Activated naive CD4-positive, alpha-beta T cell treated with anti-CD3 and anti-CD28 coated beads for 36 hours (primary cell): Measurements from ENCODE around the gene PLPP2. TPM values are rescaled to one million over a fixed set of nuclear protein-coding genes. Genes with fewer than 3 reads are reported as not detected.

Experiments
- CTCF ChIA-PET: fragments of 350-600 bp; sonication (Branson Sonifier 250); formaldehyde crosslinking; loops from one replicate; lab custom pipeline; 2021; ENCODE audit warnings: antibody characterized with exemption; lab: Charles Lee
- DNase-seq: peaks from one replicate; pipeline ENCODE4 v3.0.0-alpha.2; 2020
- H3K27ac Mint-ChIP-seq: one replicate; pipeline ENCODE4 v1.8.0; 2021; ENCODE audit warnings: mild to moderate bottlenecking, mixed read lengths
- H3K27me3 Mint-ChIP-seq: one replicate; pipeline ENCODE4 v1.8.0; 2021; ENCODE audit warnings: low read depth, mixed read lengths
- H3K36me3 Mint-ChIP-seq: one replicate; pipeline ENCODE4 v1.8.0; 2021; ENCODE audit warnings: low read depth, mixed read lengths
- H3K4me1 Mint-ChIP-seq: one replicate; pipeline ENCODE4 v1.8.0; 2021; ENCODE audit warnings: low read depth, mixed read lengths
- H3K4me3 Mint-ChIP-seq: one replicate; pipeline ENCODE4 v1.8.0; 2021; ENCODE audit warnings: mild to moderate bottlenecking, moderate library complexity, mixed read lengths
- H3K9me3 Mint-ChIP-seq: one replicate; pipeline ENCODE4 v1.8.0; 2021; ENCODE audit warnings: mixed read lengths
- intact Hi-C: fragments of 100-400 bp; cut with micrococcal nuclease; formaldehyde crosslinking; loops from one replicate; pipeline ENCODE4 v1.15.1; 2023
- total RNA-seq, 2 experiments: library from RNA; stranded (reverse); gene quantifications; one replicate each; pipeline ENCODE4 v1.2.3, GENCODE V29; 2021

Gene PLPP2
- total RNA-seq, 2 experiments from 2014 or later: 0.25 to 0.41 TPM

- intact Hi-C loops: no loop called here
- Mint-ChIP-seq H3K27me3 (no peaks in the 10 kb centered on the region), H3K9me3 (peaks cover 14% of the 10 kb centered on the region), H3K27ac (no peak overlapping the region), H3K4me1 (no peaks in the 10 kb centered on the region), H3K36me3 (peaks cover 42% of the 10 kb centered on the region), H3K4me3 (no peak overlapping the region)
- CTCF ChIA-PET: no interaction called here
- no peak for DNase-seq
Observed at GRCh38 chr19:327291-328024, 36.3 kb upstream of the PLPP2 start.

- H3K9me3 Mint-ChIP-seq: peaks cover 14% of the 10 kb centered on the region
- DNase-seq: no peak
- no peaks in the 10 kb centered on the region for H3K27me3 Mint-ChIP-seq
- H3K4me3 Mint-ChIP-seq: no peak overlapping the region
- CTCF ChIA-PET: no interaction called here
- H3K36me3 Mint-ChIP-seq: peaks cover 42% of the 10 kb centered on the region
- intact Hi-C loops: no loop called here
- H3K27ac Mint-ChIP-seq: no peak overlapping the region
- H3K4me1 Mint-ChIP-seq: no peaks in the 10 kb centered on the region
Observed at GRCh38 chr19:326871-327270, 35.7 kb upstream of the PLPP2 start.

- Mint-ChIP-seq H3K27ac (no peak overlapping the region), H3K9me3 (peaks cover 14% of the 10 kb centered on the region), H3K36me3 (peaks cover 40% of the 10 kb centered on the region), H3K4me1 (no peaks in the 10 kb centered on the region), H3K4me3 (no peak overlapping the region), H3K27me3 (no peaks in the 10 kb centered on the region)
- intact Hi-C loops: no loop called here
- no peak for DNase-seq
- CTCF ChIA-PET: no interaction called here
Observed at GRCh38 chr19:325937-326565, 34.8 kb upstream of the PLPP2 start.

- intact Hi-C loops: no loop called here
- CTCF ChIA-PET: no interaction called here
- no peaks in the 10 kb centered on the region for H3K27me3 Mint-ChIP-seq
- H3K4me3 Mint-ChIP-seq: no peak overlapping the region
- H3K4me1 Mint-ChIP-seq: no peaks in the 10 kb centered on the region
- H3K9me3 Mint-ChIP-seq: peaks cover 14% of the 10 kb centered on the region
- H3K27ac Mint-ChIP-seq: no peak overlapping the region
- H3K36me3 Mint-ChIP-seq: peaks cover 38% of the 10 kb centered on the region
- no peak for DNase-seq
Observed at GRCh38 chr19:325173-325936, 34.2 kb upstream of the PLPP2 start.

- DNase-seq: no peak
- H3K4me1 Mint-ChIP-seq: no peaks in the 10 kb centered on the region
- H3K27ac Mint-ChIP-seq: no peak overlapping the region
- CTCF ChIA-PET: no interaction called here
- H3K27me3 Mint-ChIP-seq: no peaks in the 10 kb centered on the region
- intact Hi-C loops: no loop called here
- no peak overlapping the region for H3K4me3 Mint-ChIP-seq
- peaks cover 14% of the 10 kb centered on the region for H3K9me3 Mint-ChIP-seq
- H3K36me3 Mint-ChIP-seq: peaks cover 37% of the 10 kb centered on the region
Observed at GRCh38 chr19:324716-325115, 33.5 kb upstream of the PLPP2 start.

GRCh38 chr19:322616-323015 is 31.4 kb upstream of the PLPP2 start:
- peaks cover 27% of the 10 kb centered on the region for H3K36me3 Mint-ChIP-seq
- H3K9me3 Mint-ChIP-seq: peaks cover 4% of the 10 kb centered on the region
- CTCF ChIA-PET: no interaction called here
- no peak for DNase-seq
- intact Hi-C loops: no loop called here
- H3K4me1 Mint-ChIP-seq: no peaks in the 10 kb centered on the region
- no peak overlapping the region for H3K4me3 Mint-ChIP-seq
- H3K27me3 Mint-ChIP-seq: no peaks in the 10 kb centered on the region
- no peak overlapping the region for H3K27ac Mint-ChIP-seq

DNA sequence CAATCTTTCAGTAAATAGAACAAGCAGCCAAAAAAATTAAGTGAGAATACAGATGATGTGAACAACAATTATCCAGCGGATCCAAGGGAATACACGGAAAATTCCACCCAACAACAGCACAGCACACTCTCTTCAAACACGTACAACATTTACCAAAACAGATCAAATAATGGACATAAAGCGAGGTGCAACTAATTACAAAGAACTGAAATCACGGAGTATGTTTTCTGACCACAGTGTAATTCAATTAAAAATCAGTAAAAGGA is 27.2 kb upstream of the PLPP2 start:
- no peaks in the 10 kb centered on the region for H3K27me3 Mint-ChIP-seq
- no peak overlapping the region for H3K4me3 Mint-ChIP-seq
- H3K27ac Mint-ChIP-seq: no peak overlapping the region
- no peak for DNase-seq
- H3K9me3 Mint-ChIP-seq: peaks cover 4% of the 10 kb centered on the region
- intact Hi-C loops: no loop called here
- CTCF ChIA-PET: no interaction called here
- peaks cover 30% of the 10 kb centered on the region for H3K36me3 Mint-ChIP-seq
- H3K4me1 Mint-ChIP-seq: no peaks in the 10 kb centered on the region

- Mint-ChIP-seq H3K36me3 (peaks cover 30% of the 10 kb centered on the region), H3K4me3 (no peak overlapping the region), H3K27ac (no peak overlapping the region), H3K27me3 (no peaks in the 10 kb centered on the region), H3K4me1 (no peaks in the 10 kb centered on the region), H3K9me3 (peaks cover 4% of the 10 kb centered on the region)
- CTCF ChIA-PET: interaction anchor here (0.7 kb wide), 1 partner anchor 41 kb away, joined by 3 read pairs; no protein-coding TSS in a partner anchor
- intact Hi-C loops: no loop called here
- DNase-seq: no peak
Observed at GRCh38 chr19:317710-318508, 26.7 kb upstream of the PLPP2 start.

GRCh38 chr19:315811-316210 is 24.6 kb upstream of the PLPP2 start:
- DNase-seq: no peak
- H3K27me3 Mint-ChIP-seq: no peaks in the 10 kb centered on the region
- no peaks in the 10 kb centered on the region for H3K4me1 Mint-ChIP-seq
- CTCF ChIA-PET: no interaction called here
- H3K27ac Mint-ChIP-seq: no peak overlapping the region
- H3K4me3 Mint-ChIP-seq: no peak overlapping the region
- intact Hi-C loops: no loop called here
- peaks cover 27% of the 10 kb centered on the region for H3K36me3 Mint-ChIP-seq
- H3K9me3 Mint-ChIP-seq: peaks cover 4% of the 10 kb centered on the region

DNA sequence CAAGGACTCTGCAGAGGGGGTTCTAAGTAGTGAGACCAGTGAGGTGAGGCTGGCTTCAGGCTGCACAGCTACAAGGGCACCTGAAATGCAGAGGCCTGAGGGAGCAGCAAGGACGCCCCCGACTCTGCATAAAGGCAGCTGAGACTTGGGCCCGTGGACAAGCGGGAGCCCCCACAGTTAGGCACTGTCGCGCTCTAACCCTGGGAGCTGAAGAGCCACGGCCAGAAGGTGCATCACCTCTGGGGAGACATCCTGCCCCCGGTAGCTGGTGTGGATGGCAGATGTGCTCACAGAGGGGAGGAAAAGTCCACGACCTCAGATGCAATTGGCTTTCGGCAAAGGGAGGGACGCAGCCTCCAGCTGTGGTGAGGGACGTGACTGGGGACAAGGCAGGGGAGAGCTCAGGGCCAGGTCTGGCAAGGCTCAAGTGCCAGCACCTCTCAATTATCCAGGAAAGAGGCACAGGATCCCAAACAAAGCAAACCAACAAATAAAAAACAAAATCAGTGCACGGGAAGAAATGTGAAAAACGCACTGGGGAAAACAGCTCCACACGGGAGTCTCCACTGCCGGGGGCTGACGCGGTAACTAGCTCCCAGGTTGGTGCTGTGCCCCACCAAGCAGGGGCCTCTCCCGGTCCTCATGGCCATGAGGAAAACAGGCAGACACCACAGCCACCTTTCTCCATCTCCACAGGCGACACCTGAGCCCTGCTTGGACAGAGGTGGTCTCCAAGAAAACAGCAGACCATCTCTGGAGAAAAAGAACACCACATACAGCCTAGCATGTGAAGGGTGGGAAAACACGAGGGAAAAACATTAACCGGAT is 23.0 kb upstream of the PLPP2 start:
- DNase-seq: no peak
- Mint-ChIP-seq H3K9me3 (peaks cover 4% of the 10 kb centered on the region), H3K4me1 (no peaks in the 10 kb centered on the region), H3K27ac (no peak overlapping the region), H3K27me3 (no peaks in the 10 kb centered on the region), H3K36me3 (peaks cover 19% of the 10 kb centered on the region), H3K4me3 (no peak overlapping the region)
- intact Hi-C loops: no loop called here
- CTCF ChIA-PET: no interaction called here

- H3K4me1 Mint-ChIP-seq: no peaks in the 10 kb centered on the region
- peaks cover 16% of the 10 kb centered on the region for H3K36me3 Mint-ChIP-seq
- intact Hi-C loops: no loop called here
- no peak overlapping the region for H3K4me3 Mint-ChIP-seq
- no peak overlapping the region for H3K27ac Mint-ChIP-seq
- H3K9me3 Mint-ChIP-seq: peaks cover 3% of the 10 kb centered on the region
- CTCF ChIA-PET: no interaction called here
- no peak for DNase-seq
- no peaks in the 10 kb centered on the region for H3K27me3 Mint-ChIP-seq
Observed at GRCh38 chr19:313169-313987, 22.2 kb upstream of the PLPP2 start.
